ENCODE measurements around the gene INPP5F. TPM values are rescaled to one million over a fixed set of nuclear protein-coding genes. Genes with fewer than 3 reads are reported as not detected.
"Not testable (repeated sequence)": the region's sequence is repeated elsewhere in the genome, so short reads cannot be mapped to it uniquely, and the experiment has no call there.

INPP5F gene
- total and polyA plus RNA-seq, 8 donors, result 10.9 to 46.5 (median 40.5) TPM

GRCh38 chr10:119862524-119862923 lies 136.7 kb downstream of the INPP5F start:
- H3K9me3 ChIP-seq, result peaks cover 0 to 6% of the 10 kb centered on the region in 2 donors
- no peak for TF ChIP-seq CTCF (IDR thresholded peaks at IDR 0.05)
- intact Hi-C loops (cut with DNase I), result loop anchor here in 1 of 2 donors (10.0 kb wide), 1 partner anchor 118 kb away; no protein-coding TSS in a partner anchor
- H3K4me3 ChIP-seq, result no peak overlapping the region
- peaks cover 0 to 54% of the 10 kb centered on the region in 2 donors for H3K4me1 ChIP-seq
- ATAC-seq (no peak), DNase-seq (no peak)
- H3K36me3 ChIP-seq, result peaks cover 0 to 7% of the 10 kb centered on the region in 2 donors
- no peaks in the 10 kb centered on the region for H3K27me3 ChIP-seq
- peak overlapping the region in 1 of 2 donors; percentile 5 for H3K27ac ChIP-seq

DNA sequence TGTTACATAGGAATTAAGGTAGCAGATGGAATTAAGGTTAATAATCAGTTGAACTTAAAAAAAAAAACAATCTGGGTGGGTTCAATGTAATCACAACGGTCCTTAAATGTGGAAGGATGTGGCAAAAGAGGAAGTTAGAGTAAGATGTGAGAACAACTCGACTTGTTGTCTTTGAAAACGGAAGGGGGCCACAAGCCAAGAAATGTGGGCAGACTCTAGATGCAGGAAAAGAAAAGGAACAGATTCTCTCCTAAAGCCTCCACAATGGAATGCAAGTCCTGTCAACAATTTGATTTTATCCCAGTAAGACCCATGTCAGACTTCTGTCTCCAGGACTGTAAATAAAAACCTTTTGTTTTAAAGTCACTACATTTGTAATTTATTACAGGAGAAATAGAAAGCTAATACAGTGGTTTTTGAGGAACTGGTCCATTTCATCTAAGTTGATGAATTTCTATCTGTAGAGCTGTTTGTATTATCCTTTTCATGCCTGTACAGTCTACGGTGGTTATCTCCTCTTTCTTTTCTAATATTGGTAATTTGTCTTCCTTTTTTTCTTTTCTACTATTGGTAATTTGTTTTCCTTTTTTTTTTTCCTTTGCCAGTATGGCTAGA lies 138.2 kb downstream of the INPP5F start:
- no peak overlapping the region for H3K4me3 ChIP-seq
- ATAC-seq (no peak), DNase-seq (no peak)
- intact Hi-C loops (cut with DNase I), result loop anchor here in 1 of 2 donors (10.0 kb wide), 1 partner anchor 119 kb away; no protein-coding TSS in a partner anchor
- peak overlapping the region in 1 of 2 donors; percentile 69 for H3K27ac ChIP-seq
- peaks cover 0 to 70% of the 10 kb centered on the region in 2 donors for H3K4me1 ChIP-seq
- H3K27me3 ChIP-seq, result no peaks in the 10 kb centered on the region
- H3K9me3 ChIP-seq, result peaks cover 0 to 6% of the 10 kb centered on the region in 2 donors
- no peaks in the 10 kb centered on the region for H3K36me3 ChIP-seq
- no peak for TF ChIP-seq CTCF (IDR thresholded peaks at IDR 0.05)

GRCh38 chr10:119865699-119866240 lies 139.9 kb downstream of the INPP5F start:
- no peak overlapping the region for H3K4me3 ChIP-seq
- H3K4me1 ChIP-seq, result peaks cover 4 to 72% of the 10 kb centered on the region in 2 donors
- H3K9me3 ChIP-seq, result peaks cover 0 to 6% of the 10 kb centered on the region in 2 donors
- ATAC-seq (no peak), DNase-seq (no peak)
- no peak for TF ChIP-seq CTCF (IDR thresholded peaks at IDR 0.05)
- no peak overlapping the region for H3K27ac ChIP-seq
- H3K27me3 ChIP-seq, result no peaks in the 10 kb centered on the region
- H3K36me3 ChIP-seq, result no peaks in the 10 kb centered on the region
- intact Hi-C loops (cut with DNase I), result loop anchor here in 1 of 2 donors (10.0 kb wide), 1 partner anchor 121 kb away; no protein-coding TSS in a partner anchor

DNA sequence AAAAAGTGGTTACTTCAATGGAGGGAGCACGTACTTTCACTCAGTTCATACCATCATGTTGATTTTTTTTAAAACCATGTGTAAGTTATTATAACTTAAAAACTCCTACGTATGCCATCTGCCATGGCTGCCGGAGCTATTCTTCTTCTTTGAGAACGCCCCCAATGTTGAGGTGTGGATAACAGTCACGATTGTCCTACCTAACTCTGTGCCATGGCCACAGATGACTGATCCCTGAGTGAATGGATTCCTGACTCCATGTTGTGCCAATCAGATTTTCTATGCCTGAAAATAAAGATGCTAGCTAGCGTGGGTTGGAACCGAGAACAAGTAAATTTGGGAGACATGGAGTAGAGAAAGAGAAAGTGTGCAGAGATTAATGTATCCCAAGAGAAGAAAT lies 141.5 kb downstream of the INPP5F start:
- no peak for TF ChIP-seq CTCF (IDR thresholded peaks at IDR 0.05)
- H3K27ac ChIP-seq, result no peak overlapping the region
- no peak overlapping the region for H3K4me3 ChIP-seq
- ATAC-seq (no peak), DNase-seq (no peak)
- peaks cover 9 to 78% of the 10 kb centered on the region in 2 donors for H3K4me1 ChIP-seq
- H3K36me3 ChIP-seq, result no peaks in the 10 kb centered on the region
- peaks cover 0 to 6% of the 10 kb centered on the region in 2 donors for H3K9me3 ChIP-seq
- no peaks in the 10 kb centered on the region for H3K27me3 ChIP-seq
- intact Hi-C loops (cut with DNase I), result loop anchor here in 1 of 2 donors (10.0 kb wide), 1 partner anchor 123 kb away; no protein-coding TSS in a partner anchor

DNA sequence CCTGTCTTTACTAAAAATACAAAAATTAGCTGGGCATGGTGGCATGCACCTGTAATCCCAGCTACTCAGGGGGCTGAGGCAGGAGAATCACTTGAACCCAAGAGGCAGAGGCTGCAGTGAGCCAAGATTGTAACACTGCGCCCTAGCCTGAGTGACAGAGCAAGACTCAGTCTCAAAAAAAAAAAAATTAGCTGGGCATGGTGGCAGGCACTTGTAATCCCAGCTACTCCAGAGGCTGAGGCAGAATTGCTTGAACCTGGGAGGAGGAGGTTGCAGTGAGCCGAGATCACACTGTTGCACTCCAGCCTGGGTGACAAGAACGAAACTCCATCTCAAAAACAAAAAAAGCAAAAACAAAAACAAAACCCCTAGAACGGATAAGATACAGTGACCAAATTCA lies 143.5 kb downstream of the INPP5F start:
- not testable (repeated sequence) for H3K27ac ChIP-seq, H3K36me3 ChIP-seq, H3K4me3 ChIP-seq, ATAC-seq, H3K27me3 ChIP-seq, DNase-seq, H3K9me3 ChIP-seq
- peaks cover 13 to 79% of the 10 kb centered on the region in 2 donors for H3K4me1 ChIP-seq
- intact Hi-C loops (cut with DNase I), result loop anchor here in 1 of 2 donors (10.0 kb wide), 1 partner anchor 125 kb away; no protein-coding TSS in a partner anchor
